Breast epithelium (tissue), 4 donors: ENCODE data around the gene RNF186. TPM values are rescaled to one million over a fixed set of nuclear protein-coding genes. Genes with fewer than 3 reads are reported as not detected.

Experiments
- DNase-seq, 2 donors: peaks; one replicate each; pipeline ENCODE4 v3.0.0-alpha.2; 2019; ENCODE audit warnings: low spot score in 2 of 2
- H3K27ac ChIP-seq, 2 donors: fragments of 200-600 bp; sonication (generic) in 1 of 2; one replicate each; pipeline ENCODE4 v1.5.1; 2016 to 2019; ENCODE audit warnings: mild to moderate bottlenecking in 1 of 2
- H3K27me3 ChIP-seq, 2 donors: fragments of 200-600 bp; sonication (generic) in 1 of 2; one replicate each; pipeline versions ENCODE4 v1.5.1 to v1.6.0; 2017 to 2019; ENCODE audit warnings: control low read depth in 1 of 2, mild to moderate bottlenecking in 1 of 2
- H3K36me3 ChIP-seq: fragments of 200-600 bp; one replicate; pipeline ENCODE4 v1.5.1; 2019
- H3K4me1 ChIP-seq, 2 donors: fragments of 200-600 bp; sonication (generic); one replicate each; pipeline ENCODE4 v1.5.1; 2016 to 2019; ENCODE audit warnings: control low read depth in 1 of 2
- H3K4me3 ChIP-seq, 3 donors: fragments of 200-600 bp; sonication (generic); 1 replicate in 2 of 3; 2 replicates in 1 of 3; pipeline ENCODE4 v1.5.1; 2016 to 2019; ENCODE audit warnings: mild to moderate bottlenecking in 3 of 3, moderate library complexity in 2 of 3
- H3K9me3 ChIP-seq, 2 donors: fragments of 200-600 bp; sonication (generic) in 1 of 2; one replicate each; pipeline ENCODE4 v1.5.1; 2016 to 2019; ENCODE audit warnings: control low read depth in 1 of 2
- POLR2A ChIP-seq: fragments of 450-650 bp; IDR thresholded peaks from one replicate; pipeline ENCODE4 v1.6.1; 2016; ENCODE audit warnings: antibody characterized with exemption, mild to moderate bottlenecking, moderate library complexity
- POLR2AphosphoS5 ChIP-seq, 3 donors: sonication (generic); formaldehyde crosslinking; IDR thresholded peaks; one replicate each; pipeline ENCODE4 v1.6.1; 2017; ENCODE audit warnings: antibody characterized with exemption in 3 of 3
- intact Hi-C: fragments of 100-400 bp; cut with DNase I; formaldehyde crosslinking; loops from one replicate; pipeline ENCODE4 v1.15.1; 2023; ENCODE audit warnings: low total_unique reads
- total RNA-seq, 3 donors: library from RNA; depleted of rRNA; stranded (reverse); fragments of >200 nt; gene quantifications; one replicate each; pipeline ENCODE4 v1.1.0, GENCODE V29; 2016
- TF ChIP-seq, protein P1 (sequence below), 3 donors: fragments of 450-650 bp; IDR thresholded peaks; one replicate each; pipeline ENCODE4 v1.5.1; 2016 to 2017; ENCODE audit warnings: antibody characterized with exemption in 3 of 3, mild to moderate bottlenecking in 3 of 3, moderate library complexity in 3 of 3

RNF186 gene
- total RNA-seq, 3 donors from 2014 or later, result 0.44 to 4.3 TPM; not detected in 1

DNA sequence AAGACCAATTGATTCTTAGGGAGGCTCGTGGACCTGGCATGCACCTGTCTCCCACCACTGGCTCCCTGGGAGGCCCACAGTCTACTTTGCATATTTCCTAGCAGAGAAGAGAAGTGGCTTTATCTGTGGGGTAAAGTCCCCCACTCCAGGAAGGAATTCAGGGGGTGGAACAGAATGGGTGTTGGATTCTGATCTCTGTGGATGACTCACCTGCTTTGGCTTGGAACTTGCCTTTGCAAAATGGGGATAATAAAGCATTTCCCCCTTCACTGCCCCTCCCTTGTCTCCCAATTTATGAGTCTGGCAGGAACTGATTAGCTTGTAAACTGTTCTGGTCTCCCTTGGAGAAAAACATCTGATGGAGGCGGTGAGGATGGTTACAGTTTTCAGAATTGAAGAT is 46.0 kb upstream of the RNF186 start:
- intact Hi-C loops, result no loop called here
- H3K9me3 ChIP-seq, result no peaks in the 10 kb centered on the region
- no peaks in the 10 kb centered on the region for H3K27me3 ChIP-seq
- H3K4me1 ChIP-seq, result no peaks in the 10 kb centered on the region
- no peak for TF ChIP-seq POLR2A
- no peak for TF ChIP-seq POLR2AphosphoS5 (IDR thresholded peaks at IDR 0.05)
- TF ChIP-seq, protein P1, sequence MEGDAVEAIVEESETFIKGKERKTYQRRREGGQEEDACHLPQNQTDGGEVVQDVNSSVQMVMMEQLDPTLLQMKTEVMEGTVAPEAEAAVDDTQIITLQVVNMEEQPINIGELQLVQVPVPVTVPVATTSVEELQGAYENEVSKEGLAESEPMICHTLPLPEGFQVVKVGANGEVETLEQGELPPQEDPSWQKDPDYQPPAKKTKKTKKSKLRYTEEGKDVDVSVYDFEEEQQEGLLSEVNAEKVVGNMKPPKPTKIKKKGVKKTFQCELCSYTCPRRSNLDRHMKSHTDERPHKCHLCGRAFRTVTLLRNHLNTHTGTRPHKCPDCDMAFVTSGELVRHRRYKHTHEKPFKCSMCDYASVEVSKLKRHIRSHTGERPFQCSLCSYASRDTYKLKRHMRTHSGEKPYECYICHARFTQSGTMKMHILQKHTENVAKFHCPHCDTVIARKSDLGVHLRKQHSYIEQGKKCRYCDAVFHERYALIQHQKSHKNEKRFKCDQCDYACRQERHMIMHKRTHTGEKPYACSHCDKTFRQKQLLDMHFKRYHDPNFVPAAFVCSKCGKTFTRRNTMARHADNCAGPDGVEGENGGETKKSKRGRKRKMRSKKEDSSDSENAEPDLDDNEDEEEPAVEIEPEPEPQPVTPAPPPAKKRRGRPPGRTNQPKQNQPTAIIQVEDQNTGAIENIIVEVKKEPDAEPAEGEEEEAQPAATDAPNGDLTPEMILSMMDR (IDR thresholded peaks at IDR 0.05), result no peak
- DNase-seq, result no peak
- H3K36me3 ChIP-seq, result no peaks in the 10 kb centered on the region
- no peak overlapping the region for H3K4me3 ChIP-seq
- H3K27ac ChIP-seq, result no peak overlapping the region

DNA sequence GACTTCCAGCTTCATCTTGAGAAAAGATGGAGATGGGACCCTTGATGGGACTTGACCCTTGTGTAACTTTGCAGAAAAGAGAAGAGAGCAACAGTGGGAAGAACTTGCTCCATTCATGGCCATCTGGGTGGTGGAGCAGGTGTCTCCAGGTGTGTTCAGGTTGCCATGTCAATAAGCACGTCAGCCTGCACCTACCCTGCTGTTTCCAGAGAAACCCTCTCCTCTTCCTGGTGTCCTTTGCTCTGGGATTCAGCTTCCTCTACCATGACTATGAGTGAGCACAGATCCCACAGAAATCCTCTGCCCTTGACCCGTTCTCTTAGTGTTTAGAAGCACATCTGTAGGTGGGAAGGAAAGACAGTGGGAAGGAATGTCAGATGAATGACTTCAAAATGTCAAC is 45.3 kb upstream of the RNF186 start:
- Histone ChIP-seq H3K27ac (no peak overlapping the region), H3K36me3 (no peaks in the 10 kb centered on the region), H3K4me3 (no peak overlapping the region), H3K4me1 (no peaks in the 10 kb centered on the region), H3K9me3 (no peaks in the 10 kb centered on the region), H3K27me3 (no peaks in the 10 kb centered on the region)
- TF ChIP-seq, protein P1 (IDR thresholded peaks at IDR 0.05), result no peak
- TF ChIP-seq POLR2AphosphoS5 (IDR thresholded peaks at IDR 0.05), result no peak
- TF ChIP-seq POLR2A, result no peak
- DNase-seq, result no peak
- intact Hi-C loops, result no loop called here

DNA sequence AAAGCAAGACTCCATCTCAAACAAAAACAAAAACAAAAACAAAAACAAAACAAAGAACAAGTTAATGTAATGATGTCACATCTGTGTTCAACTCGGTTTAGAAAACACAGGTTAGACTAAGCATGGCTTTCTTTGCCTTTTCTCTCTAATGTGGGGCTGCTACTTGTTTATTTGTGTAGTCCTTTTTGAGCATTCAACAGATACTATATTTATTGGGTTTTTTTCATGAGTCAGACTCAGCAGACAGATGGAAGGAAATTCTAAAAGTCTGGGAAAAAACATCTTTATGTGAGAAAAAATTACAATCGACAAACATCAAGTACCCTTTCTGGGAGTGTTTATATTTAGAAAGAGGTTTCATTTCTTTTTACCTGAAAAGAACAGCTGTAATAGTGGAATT is 44.8 kb upstream of the RNF186 start:
- no peak overlapping the region for H3K27ac ChIP-seq
- intact Hi-C loops, result no loop called here
- no peaks in the 10 kb centered on the region for H3K36me3 ChIP-seq
- H3K9me3 ChIP-seq, result no peaks in the 10 kb centered on the region
- H3K27me3 ChIP-seq, result no peaks in the 10 kb centered on the region
- H3K4me1 ChIP-seq, result no peaks in the 10 kb centered on the region
- no peak for DNase-seq
- H3K4me3 ChIP-seq, result no peak overlapping the region
- no peak for TF ChIP-seq POLR2A
- TF ChIP-seq, protein P1 (IDR thresholded peaks at IDR 0.05), result no peak
- TF ChIP-seq POLR2AphosphoS5 (IDR thresholded peaks at IDR 0.05), result no peak

DNA sequence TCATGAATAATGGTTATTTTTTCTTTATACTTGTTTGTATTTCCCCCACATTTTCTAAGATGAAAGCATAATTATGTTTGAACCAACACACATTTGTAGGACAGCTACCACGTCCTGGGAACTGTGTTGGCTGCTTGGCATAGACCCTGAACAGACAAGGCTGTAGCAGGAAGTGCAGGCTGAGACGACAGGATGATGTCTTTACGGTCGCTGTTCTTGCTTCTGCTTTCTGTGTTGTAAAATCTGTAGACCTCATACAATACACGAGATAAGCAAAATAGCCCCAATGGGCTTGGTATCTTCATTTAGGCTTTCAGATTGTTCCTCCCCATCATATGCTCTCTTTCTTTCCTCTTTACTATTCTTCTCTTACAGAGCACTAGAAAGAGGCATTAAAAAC is 43.8 kb upstream of the RNF186 start:
- H3K27ac ChIP-seq, result no peak overlapping the region
- no peaks in the 10 kb centered on the region for H3K9me3 ChIP-seq
- intact Hi-C loops, result no loop called here
- H3K36me3 ChIP-seq, result no peaks in the 10 kb centered on the region
- H3K27me3 ChIP-seq, result no peaks in the 10 kb centered on the region
- H3K4me1 ChIP-seq, result no peaks in the 10 kb centered on the region
- DNase-seq, result no peak
- H3K4me3 ChIP-seq, result no peak overlapping the region
- TF ChIP-seq POLR2AphosphoS5 (IDR thresholded peaks at IDR 0.05) (no peak), POLR2A (no peak)
- TF ChIP-seq, protein P1 (IDR thresholded peaks at IDR 0.05), result no peak

DNA sequence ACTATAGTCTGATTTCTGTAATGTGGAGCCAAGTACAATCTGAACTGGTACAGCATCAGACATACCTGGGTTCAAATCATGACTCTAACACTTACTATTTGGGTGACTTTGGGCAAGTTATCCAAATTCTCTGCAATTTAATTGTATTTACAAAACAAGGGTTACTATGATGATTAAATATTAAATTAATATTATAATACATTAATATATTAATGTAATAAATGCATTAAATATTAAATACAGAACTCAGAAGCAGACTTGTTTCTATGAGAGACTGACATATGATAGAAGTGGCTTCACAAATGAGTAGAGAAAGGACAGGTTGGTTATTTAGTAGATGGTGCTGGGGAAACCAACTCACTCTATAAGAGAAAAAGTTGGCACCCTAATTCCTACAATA is 39.8 kb upstream of the RNF186 start:
- Histone ChIP-seq H3K4me3 (no peak overlapping the region), H3K36me3 (no peaks in the 10 kb centered on the region), H3K4me1 (no peaks in the 10 kb centered on the region), H3K9me3 (no peaks in the 10 kb centered on the region), H3K27me3 (no peaks in the 10 kb centered on the region), H3K27ac (no peak overlapping the region)
- intact Hi-C loops, result no loop called here
- DNase-seq, result no peak
- no peak for TF ChIP-seq POLR2A
- no peak for TF ChIP-seq POLR2AphosphoS5 (IDR thresholded peaks at IDR 0.05)
- TF ChIP-seq, protein P1 (IDR thresholded peaks at IDR 0.05), result no peak
